AG08395 (cell line): ENCODE data around the gene MMP10.

ENCODE experiments used
- DNase-seq: peaks from one replicate; pipeline ENCODE4 v3.0.0; 2012; ENCODE audit warnings: mixed read lengths, low spot score

Gene MMP10

GRCh38 chr11:102780491-102780918, at the start of gene MMP10:
Gene MMP10, minus strand, starts transcription at chr11:102780628. Its CDS starts 37 bp downstream, at chr11:102780591.
- DNase-seq = peak; percentile 78

GRCh38 chr11:102829316-102830000, 49.0 kb upstream of the MMP10 start:
- DNase-seq = no peak

GRCh38 chr11:102824556-102824955, 44.1 kb upstream of the MMP10 start:
- no peak for DNase-seq

- no peak for DNase-seq
Observed at GRCh38 chr11:102819491-102819890, 39.1 kb upstream of the MMP10 start.

- DNase-seq = no peak
Observed at GRCh38 chr11:102813484-102813883, 33.1 kb upstream of the MMP10 start.

- no peak for DNase-seq
Observed at GRCh38 chr11:102812188-102812587, 31.8 kb upstream of the MMP10 start.

- peak; percentile 46 for DNase-seq
Observed at GRCh38 chr11:102810950-102811660, 30.7 kb upstream of the MMP10 start.

GRCh38 chr11:102809971-102810370, 29.5 kb upstream of the MMP10 start:
- DNase-seq = no peak

- DNase-seq = no peak
Observed at GRCh38 chr11:102807921-102808320, 27.5 kb upstream of the MMP10 start.

- no peak for DNase-seq
Observed at GRCh38 chr11:102806296-102806695, 25.9 kb upstream of the MMP10 start.

GRCh38 chr11:102802341-102802740, 21.9 kb upstream of the MMP10 start:
- peak; percentile 83 for DNase-seq

- peak; percentile 23 for DNase-seq
Observed at GRCh38 chr11:102800767-102801166, 20.3 kb upstream of the MMP10 start.

GRCh38 chr11:102799681-102800340, 19.4 kb upstream of the MMP10 start:
- peak; percentile 41 for DNase-seq

- peak; percentile 70 for DNase-seq
Observed at GRCh38 chr11:102798012-102798746, 17.8 kb upstream of the MMP10 start, which contains the start of gene MMP1. Gene MMP1, minus strand, starts transcription at chr11:102798160. Its CDS starts 68 bp downstream, at chr11:102798092.

GRCh38 chr11:102794382-102794781, 14.0 kb upstream of the MMP10 start:
- DNase-seq = peak; percentile 28

GRCh38 chr11:102793677-102794290, 13.4 kb upstream of the MMP10 start:
- DNase-seq = no peak

GRCh38 chr11:102792604-102793003, 12.2 kb upstream of the MMP10 start:
- DNase-seq = no peak

- no peak for DNase-seq
Observed at GRCh38 chr11:102791271-102792036, 11.0 kb upstream of the MMP10 start.

GRCh38 chr11:102788334-102788995, 8.0 kb upstream of the MMP10 start:
- DNase-seq = no peak

GRCh38 chr11:102784380-102784779, 4.0 kb upstream of the MMP10 start:
- no peak for DNase-seq
